Muscle of leg (tissue), 11 donors: ENCODE measurements around the gene MSANTD3. TPM values are rescaled to one million over a fixed set of nuclear protein-coding genes. Genes with fewer than 3 reads are reported as not detected.

ENCODE experiments used
- DNase-seq: peaks from one replicate; pipeline ENCODE4 v3.0.0; 2013
- H3K27ac ChIP-seq: one replicate; pipeline ENCODE4 v1.5.1; 2013; ENCODE audit warnings: mild to moderate bottlenecking, low read length, control low read depth
- H3K27me3 ChIP-seq: one replicate; pipeline ENCODE4 v1.6.1; 2013; ENCODE audit warnings: low read length; ENCODE audit not compliant: control insufficient read depth, insufficient read depth
- H3K36me3 ChIP-seq: one replicate; pipeline ENCODE4 v1.6.1; 2013; ENCODE audit warnings: low read length; ENCODE audit not compliant: control insufficient read depth, insufficient read depth
- H3K4me1 ChIP-seq: one replicate; pipeline ENCODE4 v1.6.1; 2013; ENCODE audit warnings: low read length; ENCODE audit not compliant: control insufficient read depth, insufficient read depth
- H3K4me3 ChIP-seq: one replicate; pipeline ENCODE4 v1.5.1; 2013; ENCODE audit warnings: low read length, control low read depth
- H3K9me3 ChIP-seq: replicated peaks from 2 replicates; pipeline ENCODE4 v1.6.1; 2013; ENCODE audit warnings: low read depth, low read length; ENCODE audit not compliant: control insufficient read depth
- WGBS: methylation state at CpG from one replicate; pipeline ENCODE4 v1.1.5; 2013; ENCODE audit warnings: missing lambda C conversion rate; ENCODE audit not compliant: insufficient coverage; 5-methylcytosine and 5-hydroxymethylcytosine counted together
- polyA plus RNA-seq, 8 donors: library from polyadenylated mRNA; unstranded; fragments of 120-200 nt; gene quantifications; one replicate each; pipeline versions ENCODE4 v1.2.1 to v1.2.3, GENCODE V29; 2013; ENCODE audit warnings: inconsistent platforms in 1 of 8, low replicate concordance in 1 of 8; ENCODE audit not compliant: insufficient read length in 8 of 8, insufficient read depth in 1 of 8
- total RNA-seq: library from RNA; stranded (reverse); fragments of 120-200 nt; gene quantifications from one replicate; pipeline ENCODE4 v1.2.4, GENCODE V29; 2013

MSANTD3 gene
- total and polyA plus RNA-seq, 9 donors: 13.1 to 17.0 (median 15.0) TPM

DNA sequence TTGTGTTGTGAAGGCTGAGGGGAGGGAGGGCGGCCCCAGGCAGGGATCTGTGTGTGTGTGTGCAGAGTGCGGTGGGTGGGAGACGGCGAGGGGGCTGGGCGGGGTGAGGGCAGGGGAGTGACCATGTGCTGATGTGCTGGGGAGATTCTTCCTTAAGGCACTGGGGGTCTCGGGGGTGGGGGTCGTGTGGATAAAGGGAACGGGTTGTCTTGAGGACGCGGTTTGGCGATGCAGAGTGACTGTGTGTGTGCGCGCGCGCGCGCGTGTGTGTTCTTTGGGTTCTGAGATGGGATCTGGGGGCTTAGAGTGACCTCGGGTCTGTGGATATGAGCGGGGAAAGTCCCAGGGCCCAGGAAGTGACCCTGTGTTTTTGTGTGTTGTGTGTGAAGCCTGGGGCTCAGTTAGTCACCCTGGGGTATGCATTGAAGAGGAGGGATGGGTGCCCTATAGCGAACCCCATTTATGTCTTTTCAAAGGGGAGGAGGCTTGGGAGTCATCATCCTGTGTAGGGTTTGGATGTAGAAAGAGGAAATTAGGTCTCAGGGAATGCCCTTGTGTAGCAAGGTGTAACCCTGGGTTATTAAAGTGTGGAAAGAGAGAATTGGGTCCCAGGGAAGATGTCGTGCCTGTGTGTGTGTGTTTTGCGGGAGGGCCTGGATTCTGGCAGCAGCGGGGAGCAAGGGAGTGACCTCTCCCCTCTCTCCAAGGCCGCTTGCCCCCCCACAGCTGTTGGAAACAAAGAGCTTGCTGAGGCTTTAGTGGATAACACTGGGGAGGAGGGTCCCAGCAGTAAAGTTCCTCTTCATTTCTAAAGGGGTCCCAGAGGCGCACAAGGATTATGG is 47.4 kb downstream of the MSANTD3 start:
- WGBS: 10% methylated on average over 21 of the region's 26 CpGs
- no peaks in the 10 kb centered on the region for H3K9me3 ChIP-seq
- no peak for DNase-seq
- H3K27ac ChIP-seq: no peak overlapping the region
- no peaks in the 10 kb centered on the region for H3K27me3 ChIP-seq
- H3K4me3 ChIP-seq: peak overlapping the region; percentile 58
- peaks cover 9% of the 10 kb centered on the region for H3K4me1 ChIP-seq
- no peaks in the 10 kb centered on the region for H3K36me3 ChIP-seq

DNA sequence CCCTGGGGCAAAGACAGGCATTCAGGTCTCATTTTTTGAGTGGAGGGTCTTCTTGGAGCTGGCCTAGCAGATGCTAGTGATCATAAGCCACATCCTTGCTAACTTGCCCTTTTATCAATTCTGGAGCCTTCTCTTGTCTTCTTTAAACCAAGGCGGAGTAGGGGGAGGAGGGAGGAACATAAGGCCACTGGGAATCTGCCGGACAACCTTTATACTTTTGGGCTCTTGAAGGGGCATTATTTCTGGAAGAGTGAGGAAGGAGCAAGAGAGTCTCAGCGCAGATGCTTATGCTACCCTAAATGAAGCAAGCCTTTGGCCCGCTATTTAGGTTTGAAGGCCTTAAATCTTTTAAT is 48.0 kb downstream of the MSANTD3 start:
- Histone ChIP-seq H3K9me3 (no peaks in the 10 kb centered on the region), H3K4me3 (no peak overlapping the region), H3K27ac (no peak overlapping the region), H3K4me1 (peaks cover 9% of the 10 kb centered on the region), H3K36me3 (no peaks in the 10 kb centered on the region), H3K27me3 (no peaks in the 10 kb centered on the region)
- DNase-seq: no peak
- 80% methylated on average over 1 of the region's 4 CpGs for whole genome bisulfite sequencing

DNA sequence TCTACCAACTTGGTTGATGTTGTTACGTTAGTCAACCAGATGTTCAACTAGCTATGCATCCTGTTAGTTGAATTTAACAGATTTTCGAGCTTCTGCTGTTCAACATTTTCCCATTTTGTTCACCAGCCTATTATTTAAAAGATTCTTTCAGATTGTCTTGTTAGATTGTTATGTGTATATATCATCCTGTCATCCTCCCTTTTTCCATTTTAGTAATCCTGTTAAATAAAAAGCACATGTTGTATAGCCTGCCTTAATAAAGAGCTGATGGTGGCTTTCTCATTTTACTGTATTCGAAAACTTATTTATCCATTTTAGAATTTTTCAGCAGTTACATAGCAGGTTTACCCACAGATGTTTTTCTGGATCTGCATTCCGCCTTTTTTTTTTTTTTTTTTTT is 50.3 kb downstream of the MSANTD3 start:
- WGBS: 44% methylated on average over 1 of the region's 4 CpGs
- DNase-seq: no peak
- H3K27ac ChIP-seq: no peak overlapping the region
- no peaks in the 10 kb centered on the region for H3K36me3 ChIP-seq
- no peaks in the 10 kb centered on the region for H3K27me3 ChIP-seq
- H3K9me3 ChIP-seq: no peaks in the 10 kb centered on the region
- peaks cover 9% of the 10 kb centered on the region for H3K4me1 ChIP-seq
- H3K4me3 ChIP-seq: no peak overlapping the region

DNA sequence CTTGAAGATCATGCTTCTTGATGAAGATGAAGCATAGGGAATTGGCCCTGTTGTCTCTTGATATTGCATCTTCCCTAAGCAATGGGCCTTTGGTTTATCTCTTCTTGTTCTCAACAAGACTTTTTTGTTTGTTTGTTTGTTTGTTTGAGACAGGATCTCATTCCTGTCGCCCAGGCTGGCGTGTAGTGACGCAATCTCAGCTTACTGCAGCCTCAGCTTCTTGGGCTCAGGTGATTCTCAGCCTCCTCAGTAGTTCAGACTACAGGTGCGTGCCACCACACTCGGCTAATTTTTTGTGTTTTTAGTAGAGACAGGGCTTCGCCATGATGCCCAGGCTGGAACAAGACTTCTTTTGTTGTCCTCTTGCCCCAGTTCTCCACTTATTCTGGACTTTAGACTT is 51.2 kb downstream of the MSANTD3 start:
- peaks cover 7% of the 10 kb centered on the region for H3K4me1 ChIP-seq
- H3K27ac ChIP-seq: no peak overlapping the region
- no peaks in the 10 kb centered on the region for H3K9me3 ChIP-seq
- WGBS: 80% methylated on average over 2 of the region's 6 CpGs
- H3K36me3 ChIP-seq: no peaks in the 10 kb centered on the region
- DNase-seq: no peak
- H3K27me3 ChIP-seq: no peaks in the 10 kb centered on the region
- no peak overlapping the region for H3K4me3 ChIP-seq

DNA sequence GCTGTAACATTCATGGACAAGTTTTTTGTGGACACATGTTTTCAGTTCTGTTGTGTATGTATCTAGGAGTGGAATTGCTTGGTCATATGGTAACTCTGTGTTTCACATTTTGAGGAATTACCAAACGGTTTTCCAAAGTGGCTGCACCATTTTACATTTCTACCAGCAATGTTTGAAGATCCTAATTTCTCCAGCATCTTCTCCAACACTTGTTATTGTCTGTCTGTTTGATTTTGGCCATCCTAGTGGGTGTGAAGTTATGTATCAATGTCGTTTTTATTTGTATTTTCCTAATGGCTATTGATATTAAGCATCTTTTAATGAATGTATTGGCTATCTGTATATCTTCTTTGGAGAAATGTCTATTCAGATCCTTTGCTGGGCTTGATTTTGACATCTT is 52.9 kb downstream of the MSANTD3 start:
- no peaks in the 10 kb centered on the region for H3K27me3 ChIP-seq
- H3K27ac ChIP-seq: no peak overlapping the region
- no peaks in the 10 kb centered on the region for H3K9me3 ChIP-seq
- no peaks in the 10 kb centered on the region for H3K36me3 ChIP-seq
- WGBS: no CpG with 5 or more reads among the region's 2 CpGs
- no peak overlapping the region for H3K4me3 ChIP-seq
- H3K4me1 ChIP-seq: no peaks in the 10 kb centered on the region
- no peak for DNase-seq

DNA sequence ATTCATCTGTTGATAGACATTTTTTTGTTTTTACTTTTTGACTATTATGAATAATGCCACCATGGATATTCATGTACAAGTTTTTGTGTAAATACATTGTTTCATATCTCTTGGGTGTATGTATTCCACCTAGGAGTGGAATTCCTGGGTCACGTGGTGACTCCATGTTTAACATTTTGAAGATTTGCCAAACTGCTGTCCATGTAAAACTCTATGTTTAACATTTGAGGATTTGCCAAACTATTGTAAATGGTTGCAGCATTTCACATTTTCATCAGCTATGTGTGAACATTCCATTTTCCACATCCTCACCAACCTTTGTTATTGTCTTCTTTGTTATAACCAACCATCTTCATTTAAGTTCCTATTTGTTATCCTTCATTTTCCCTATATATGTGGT is 58.3 kb downstream of the MSANTD3 start:
- Histone ChIP-seq H3K9me3 (no peaks in the 10 kb centered on the region), H3K4me3 (no peak overlapping the region), H3K4me1 (no peaks in the 10 kb centered on the region), H3K27ac (no peak overlapping the region), H3K36me3 (no peaks in the 10 kb centered on the region), H3K27me3 (no peaks in the 10 kb centered on the region)
- no CpG with 5 or more reads among the region's 1 CpG for WGBS
- no peak for DNase-seq

DNA sequence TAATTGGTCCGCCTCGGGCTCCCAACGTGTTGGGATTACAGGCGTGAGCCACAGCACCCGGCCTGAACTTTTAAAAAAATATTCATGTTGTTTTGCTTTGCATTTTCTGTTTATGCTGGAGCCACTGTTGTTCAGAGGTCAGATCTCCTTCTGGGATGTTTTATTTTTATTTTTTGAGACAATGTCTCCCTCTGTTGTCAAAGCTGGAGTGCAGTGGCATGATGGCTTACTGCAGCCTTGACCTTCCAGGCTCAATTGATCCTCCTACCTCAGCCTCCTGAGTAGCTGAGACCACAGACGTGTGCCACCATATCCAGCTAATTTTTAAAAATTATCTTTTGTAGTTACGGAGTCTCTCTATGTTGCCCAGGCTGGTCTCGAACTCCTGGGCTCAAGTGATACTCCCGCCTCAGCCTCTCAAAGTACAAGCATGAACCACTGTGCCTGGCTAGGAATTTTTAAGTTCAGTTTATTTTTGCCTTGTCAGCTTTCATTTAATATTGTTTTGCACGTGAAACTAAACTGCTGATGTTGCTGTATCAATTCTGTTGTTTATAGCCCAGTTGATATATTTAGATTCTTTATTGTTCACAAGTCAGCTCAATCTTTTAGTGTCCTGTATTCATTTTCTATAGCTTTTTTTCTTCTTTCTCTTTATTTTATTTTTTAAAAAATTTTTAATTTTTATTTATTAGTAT is 59.7 kb downstream of the MSANTD3 start:
- WGBS: 92% methylated on average over 8 of the region's 10 CpGs

DNA sequence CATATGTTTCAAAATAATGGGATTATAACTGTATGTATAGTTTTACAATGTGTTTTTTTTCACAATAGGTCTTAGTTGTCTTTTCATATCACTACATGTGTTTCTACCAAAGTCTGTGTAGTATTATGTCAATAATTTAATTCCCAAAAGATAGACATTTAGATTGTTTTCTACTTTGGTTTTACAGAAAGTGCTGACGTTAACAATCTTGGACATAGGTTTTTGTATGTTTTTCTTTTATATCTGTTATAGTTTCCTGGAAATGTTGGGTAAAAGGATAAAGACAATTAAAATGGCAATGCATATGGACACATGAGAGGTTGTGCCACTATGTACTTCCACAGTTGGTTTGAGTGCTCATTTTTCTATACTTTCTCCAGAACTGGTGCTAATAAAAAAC is 61.2 kb downstream of the MSANTD3 start:
- no peaks in the 10 kb centered on the region for H3K4me1 ChIP-seq
- no peak overlapping the region for H3K27ac ChIP-seq
- no peaks in the 10 kb centered on the region for H3K9me3 ChIP-seq
- no peaks in the 10 kb centered on the region for H3K36me3 ChIP-seq
- H3K4me3 ChIP-seq: no peak overlapping the region
- no peak for DNase-seq
- no CpG with 5 or more reads among the region's 1 CpG for WGBS
- H3K27me3 ChIP-seq: no peaks in the 10 kb centered on the region

More for the DNA sequence above, 59.7 kb downstream of the MSANTD3 start:
- no peaks in the 10 kb centered on the region for H3K9me3 ChIP-seq
- no peak overlapping the region for H3K27ac ChIP-seq
- H3K27me3 ChIP-seq: no peaks in the 10 kb centered on the region
- no peak for DNase-seq
- H3K36me3 ChIP-seq: no peaks in the 10 kb centered on the region
- no peak overlapping the region for H3K4me3 ChIP-seq
- H3K4me1 ChIP-seq: no peaks in the 10 kb centered on the region

DNA sequence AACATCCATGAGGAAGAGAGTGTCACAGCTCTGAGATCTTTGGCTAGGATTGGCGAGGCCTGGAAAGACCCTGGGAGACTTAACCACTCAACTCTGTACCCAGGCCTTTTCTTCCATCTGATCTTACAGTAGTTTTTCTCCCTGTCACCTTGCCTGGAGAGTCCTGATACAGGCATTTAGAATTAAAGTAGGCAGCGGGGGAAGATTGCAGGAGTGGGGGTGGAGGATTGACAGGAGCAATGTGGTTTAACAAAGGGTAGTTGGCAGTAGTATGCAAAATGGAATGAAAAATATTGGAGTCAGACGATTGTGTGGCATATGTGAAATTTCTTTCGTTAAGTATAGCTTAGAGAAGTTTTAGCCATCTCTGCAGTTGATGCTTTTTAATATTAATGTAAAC is 62.9 kb downstream of the MSANTD3 start:
- H3K27me3 ChIP-seq: no peaks in the 10 kb centered on the region
- H3K4me1 ChIP-seq: no peaks in the 10 kb centered on the region
- no peak for DNase-seq
- 68% methylated on average over 2 of the region's 4 CpGs for WGBS
- no peak overlapping the region for H3K4me3 ChIP-seq
- no peaks in the 10 kb centered on the region for H3K36me3 ChIP-seq
- no peaks in the 10 kb centered on the region for H3K9me3 ChIP-seq
- H3K27ac ChIP-seq: no peak overlapping the region

DNA sequence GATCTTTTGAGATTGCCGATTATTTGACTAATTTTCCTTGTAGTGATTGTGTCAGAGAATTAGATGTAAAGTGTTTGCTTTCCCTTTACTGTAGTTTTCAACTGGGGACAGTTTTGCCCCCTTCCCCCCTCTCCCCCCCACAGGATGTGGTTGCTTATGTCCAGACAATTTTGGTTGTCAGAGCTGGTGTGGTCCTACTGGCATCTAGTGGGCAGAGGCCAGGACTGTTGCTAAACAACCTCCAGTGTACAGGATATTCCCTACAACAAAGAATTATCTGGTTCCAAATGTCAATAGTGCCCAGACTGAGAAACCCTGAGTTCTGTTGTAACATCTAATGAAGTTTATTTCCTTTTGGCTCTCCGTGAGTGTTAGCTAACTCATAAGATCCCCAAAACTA is 66.0 kb downstream of the MSANTD3 start:
- no peaks in the 10 kb centered on the region for H3K36me3 ChIP-seq
- H3K4me3 ChIP-seq: no peak overlapping the region
- H3K27me3 ChIP-seq: no peaks in the 10 kb centered on the region
- H3K9me3 ChIP-seq: no peaks in the 10 kb centered on the region
- no peak for DNase-seq
- no peaks in the 10 kb centered on the region for H3K4me1 ChIP-seq
- H3K27ac ChIP-seq: no peak overlapping the region
- no CpG with 5 or more reads among the region's 2 CpGs for WGBS
